Measurements from ENCODE around the gene TMEM40. TPM values are rescaled to one million over a fixed set of nuclear protein-coding genes. Genes with fewer than 3 reads are reported as not detected.
"Not testable (repeated sequence)": the region's sequence is repeated elsewhere in the genome, so short reads cannot be mapped to it uniquely, and the experiment has no call there.

Gene TMEM40
- polyA plus RNA-seq, 1 of the 3 experiments (the other 2 are of a cell fraction): 0.05 TPM

DNA sequence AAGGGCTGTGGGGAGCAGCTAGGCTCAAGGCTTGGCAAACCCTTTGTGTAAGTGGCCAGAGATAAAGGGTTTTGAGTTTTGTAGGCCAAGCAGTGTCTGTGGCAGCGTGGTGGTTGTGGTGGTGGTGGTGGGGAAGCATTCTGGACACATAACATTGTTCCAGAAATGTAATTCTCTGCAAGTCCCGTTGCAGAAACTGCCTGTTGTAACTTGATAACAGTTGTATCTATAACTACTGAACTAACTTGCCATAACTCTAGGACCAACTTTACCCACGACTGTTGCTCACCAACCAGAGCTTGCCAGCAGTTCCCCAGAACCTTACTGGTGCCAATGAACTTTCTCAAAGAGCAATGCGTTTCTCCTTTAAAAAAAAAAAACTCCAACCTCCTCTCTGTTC, 18.1 kb upstream of the TMEM40 start:
- ChIA-PET POLR2A (no interaction called here), CTCF (interaction anchor here (0.5 kb wide), 1 partner anchor 70 kb away, joined by 3 read pairs; no protein-coding TSS in a partner anchor)
- Histone ChIP-seq H3K4me1 (ENCODE audit: control insufficient read depth in 1 of 2, insufficient read depth in 2 of 2, low read depth in 1 of 2, low read length in 1 of 2) (no peaks in the 10 kb centered on the region), H3K9me3 (no peaks in the 10 kb centered on the region), H3K9ac (no peak overlapping the region), H2AFZ (ENCODE audit: low read depth) (no peak overlapping the region), H3K4me2 (no peak overlapping the region), H3K4me3 (ENCODE audit: low read depth in 2 of 2, low read length in 1 of 2) (no peak overlapping the region), H3K27me3 (ENCODE audit: insufficient read depth) (no peaks in the 10 kb centered on the region), H3K9me2 (no peaks in the 10 kb centered on the region), H3F3A (replicated peaks; ENCODE audit: insufficient read depth) (no peaks in the 10 kb centered on the region), H3K27ac (ENCODE audit: low read depth in 2 of 2, low read length in 1 of 2) (no peak overlapping the region), H3K36me3 (replicated peaks in 1 of 2; ENCODE audit: control insufficient read depth in 1 of 2, insufficient read depth in 2 of 2, low read length in 1 of 2) (no peaks in the 10 kb centered on the region), H4K20me1 (ENCODE audit: insufficient read depth) (no peaks in the 10 kb centered on the region), H3K79me2 (ENCODE audit: insufficient read depth) (no peaks in the 10 kb centered on the region)
- no peak for DNase-seq
- TF ChIP-seq RCOR1 (IDR thresholded peaks at IDR 0.05; ENCODE audit: low read length) (no peak), EP300 (IDR thresholded peaks at IDR 0.05; ENCODE audit: borderline replicate concordance in 1 of 2, low read depth in 1 of 2, low read length in 1 of 2) (no peak), RFX5 (IDR thresholded peaks at IDR 0.05; ENCODE audit: low read length) (no peak), GATA2 (CRISPR knock-in tag; IDR thresholded peaks at IDR 0.05) (no peak), FOXM1 (IDR thresholded peaks at IDR 0.05; ENCODE audit: low read depth) (no peak), NFIC (IDR thresholded peaks at IDR 0.05; ENCODE audit: borderline replicate concordance) (no peak), CHD2 (IDR thresholded peaks at IDR 0.05; ENCODE audit: low read length, partially characterized antibody) (no peak), NRF1 (IDR thresholded peaks at IDR 0.05; ENCODE audit: low read depth, low read length) (no peak), RAD21 (IDR thresholded peaks at IDR 0.05; ENCODE audit: low read length) (no peak), TCF12 (IDR thresholded peaks at IDR 0.05) (no peak), YY1 (IDR thresholded peaks at IDR 0.05; ENCODE audit: low read depth) (no peak), TEAD4 (IDR thresholded peaks at IDR 0.05; ENCODE audit: borderline replicate concordance, insufficient read depth) (no peak), FOXJ3 (CRISPR knock-in tag; IDR thresholded peaks at IDR 0.05) (no peak), ELF1 (IDR thresholded peaks at IDR 0.05) (no peak)
- TF ChIP-seq, protein P1, sequence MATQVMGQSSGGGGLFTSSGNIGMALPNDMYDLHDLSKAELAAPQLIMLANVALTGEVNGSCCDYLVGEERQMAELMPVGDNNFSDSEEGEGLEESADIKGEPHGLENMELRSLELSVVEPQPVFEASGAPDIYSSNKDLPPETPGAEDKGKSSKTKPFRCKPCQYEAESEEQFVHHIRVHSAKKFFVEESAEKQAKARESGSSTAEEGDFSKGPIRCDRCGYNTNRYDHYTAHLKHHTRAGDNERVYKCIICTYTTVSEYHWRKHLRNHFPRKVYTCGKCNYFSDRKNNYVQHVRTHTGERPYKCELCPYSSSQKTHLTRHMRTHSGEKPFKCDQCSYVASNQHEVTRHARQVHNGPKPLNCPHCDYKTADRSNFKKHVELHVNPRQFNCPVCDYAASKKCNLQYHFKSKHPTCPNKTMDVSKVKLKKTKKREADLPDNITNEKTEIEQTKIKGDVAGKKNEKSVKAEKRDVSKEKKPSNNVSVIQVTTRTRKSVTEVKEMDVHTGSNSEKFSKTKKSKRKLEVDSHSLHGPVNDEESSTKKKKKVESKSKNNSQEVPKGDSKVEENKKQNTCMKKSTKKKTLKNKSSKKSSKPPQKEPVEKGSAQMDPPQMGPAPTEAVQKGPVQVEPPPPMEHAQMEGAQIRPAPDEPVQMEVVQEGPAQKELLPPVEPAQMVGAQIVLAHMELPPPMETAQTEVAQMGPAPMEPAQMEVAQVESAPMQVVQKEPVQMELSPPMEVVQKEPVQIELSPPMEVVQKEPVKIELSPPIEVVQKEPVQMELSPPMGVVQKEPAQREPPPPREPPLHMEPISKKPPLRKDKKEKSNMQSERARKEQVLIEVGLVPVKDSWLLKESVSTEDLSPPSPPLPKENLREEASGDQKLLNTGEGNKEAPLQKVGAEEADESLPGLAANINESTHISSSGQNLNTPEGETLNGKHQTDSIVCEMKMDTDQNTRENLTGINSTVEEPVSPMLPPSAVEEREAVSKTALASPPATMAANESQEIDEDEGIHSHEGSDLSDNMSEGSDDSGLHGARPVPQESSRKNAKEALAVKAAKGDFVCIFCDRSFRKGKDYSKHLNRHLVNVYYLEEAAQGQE (IDR thresholded peaks at IDR 0.05; ENCODE audit: low read depth, low read length): no peak
- TF ChIP-seq, protein P2, sequence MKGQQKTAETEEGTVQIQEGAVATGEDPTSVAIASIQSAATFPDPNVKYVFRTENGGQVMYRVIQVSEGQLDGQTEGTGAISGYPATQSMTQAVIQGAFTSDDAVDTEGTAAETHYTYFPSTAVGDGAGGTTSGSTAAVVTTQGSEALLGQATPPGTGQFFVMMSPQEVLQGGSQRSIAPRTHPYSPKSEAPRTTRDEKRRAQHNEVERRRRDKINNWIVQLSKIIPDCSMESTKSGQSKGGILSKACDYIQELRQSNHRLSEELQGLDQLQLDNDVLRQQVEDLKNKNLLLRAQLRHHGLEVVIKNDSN (IDR thresholded peaks at IDR 0.05; ENCODE audit: borderline replicate concordance, low read depth): no peak
- TF ChIP-seq, protein P3, sequence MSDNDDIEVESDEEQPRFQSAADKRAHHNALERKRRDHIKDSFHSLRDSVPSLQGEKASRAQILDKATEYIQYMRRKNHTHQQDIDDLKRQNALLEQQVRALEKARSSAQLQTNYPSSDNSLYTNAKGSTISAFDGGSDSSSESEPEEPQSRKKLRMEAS (IDR thresholded peaks at IDR 0.05; ENCODE audit: low read depth): no peak
- WGBS (ENCODE audit: low lambda C conversion rate): 39% methylated on average over 4 of the region's 4 CpGs

DNA sequence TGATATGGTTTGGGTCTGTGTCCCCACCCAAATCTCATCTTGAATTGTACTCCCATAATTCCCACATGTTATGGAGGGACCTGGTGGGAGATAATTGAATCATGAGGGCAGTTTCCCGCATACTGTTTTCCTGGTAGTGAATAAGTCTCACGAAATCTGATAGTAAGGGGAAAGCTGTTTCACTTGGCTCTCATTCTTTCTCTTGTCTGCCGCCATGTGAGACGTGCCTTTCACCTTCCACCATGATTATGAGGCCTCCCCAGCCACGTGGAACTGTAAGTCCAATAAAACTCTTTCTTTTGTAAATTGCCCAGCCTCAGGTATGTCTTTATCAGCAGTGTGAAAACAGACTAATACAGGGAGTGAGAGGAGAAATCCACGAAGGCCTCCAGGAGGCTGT, 16.9 kb upstream of the TMEM40 start:
- POLR2A ChIA-PET: interaction anchor here (0.6 kb wide), 1 partner anchor 1648 kb away, joined by 3 read pairs; no protein-coding TSS in a partner anchor
- not testable (repeated sequence) for H3K27ac ChIP-seq (ENCODE audit: low read depth in 2 of 2, low read length in 1 of 2); H3K4me2 ChIP-seq; DNase-seq; H3K36me3 ChIP-seq (replicated peaks in 1 of 2; ENCODE audit: control insufficient read depth in 1 of 2, insufficient read depth in 2 of 2, low read length in 1 of 2); H3K9ac ChIP-seq; H3F3A ChIP-seq (replicated peaks; ENCODE audit: insufficient read depth); H3K27me3 ChIP-seq (ENCODE audit: insufficient read depth); H3K9me3 ChIP-seq; H2AFZ ChIP-seq (ENCODE audit: low read depth); H3K79me2 ChIP-seq (ENCODE audit: insufficient read depth); H3K9me2 ChIP-seq; H3K4me1 ChIP-seq (ENCODE audit: control insufficient read depth in 1 of 2, insufficient read depth in 2 of 2, low read depth in 1 of 2, low read length in 1 of 2); H3K4me3 ChIP-seq (ENCODE audit: low read depth in 2 of 2, low read length in 1 of 2); H4K20me1 ChIP-seq (ENCODE audit: insufficient read depth)
- 48% methylated on average over 6 of the region's 6 CpGs for WGBS (ENCODE audit: low lambda C conversion rate)
- CTCF ChIA-PET: interaction anchor here (1.1 kb wide), 1 partner anchor 8 kb away, joined by 3 read pairs; no protein-coding TSS in a partner anchor

All from SK-N-SH (cell line).